Measurements from ENCODE around the gene KRT83.

- TF ChIP-seq, protein P1, sequence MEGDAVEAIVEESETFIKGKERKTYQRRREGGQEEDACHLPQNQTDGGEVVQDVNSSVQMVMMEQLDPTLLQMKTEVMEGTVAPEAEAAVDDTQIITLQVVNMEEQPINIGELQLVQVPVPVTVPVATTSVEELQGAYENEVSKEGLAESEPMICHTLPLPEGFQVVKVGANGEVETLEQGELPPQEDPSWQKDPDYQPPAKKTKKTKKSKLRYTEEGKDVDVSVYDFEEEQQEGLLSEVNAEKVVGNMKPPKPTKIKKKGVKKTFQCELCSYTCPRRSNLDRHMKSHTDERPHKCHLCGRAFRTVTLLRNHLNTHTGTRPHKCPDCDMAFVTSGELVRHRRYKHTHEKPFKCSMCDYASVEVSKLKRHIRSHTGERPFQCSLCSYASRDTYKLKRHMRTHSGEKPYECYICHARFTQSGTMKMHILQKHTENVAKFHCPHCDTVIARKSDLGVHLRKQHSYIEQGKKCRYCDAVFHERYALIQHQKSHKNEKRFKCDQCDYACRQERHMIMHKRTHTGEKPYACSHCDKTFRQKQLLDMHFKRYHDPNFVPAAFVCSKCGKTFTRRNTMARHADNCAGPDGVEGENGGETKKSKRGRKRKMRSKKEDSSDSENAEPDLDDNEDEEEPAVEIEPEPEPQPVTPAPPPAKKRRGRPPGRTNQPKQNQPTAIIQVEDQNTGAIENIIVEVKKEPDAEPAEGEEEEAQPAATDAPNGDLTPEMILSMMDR (IDR thresholded peaks at IDR 0.05; ENCODE audit: insufficient read depth, low read length) = no peak
- TF ChIP-seq REST (IDR thresholded peaks at IDR 0.05; ENCODE audit: insufficient replicate concordance, low read depth) = no peak
These were observed 35.9 kb downstream of the KRT83 start for GRCh38 chr12:52285172-52285745.
